HepG2 (cell line): Measurements from ENCODE around the gene MRNIP. TPM values are rescaled to one million over a fixed set of nuclear protein-coding genes. Genes with fewer than 3 reads are reported as not detected.

Source experiments
- ARHGAP35 ChIP-seq: sonication (generic); formaldehyde crosslinking; IDR thresholded peaks from 2 replicates; pipeline ENCODE4 v1.9.0; 2022; ENCODE audit warnings: mild to moderate bottlenecking, inconsistent platforms, moderate library complexity, missing genetic modification reagents, borderline replicate concordance
- ARNT2 ChIP-seq: sonication (generic); formaldehyde crosslinking; IDR thresholded peaks from 2 replicates; pipeline ENCODE4 v1.8.0; 2022; ENCODE audit warnings: mild to moderate bottlenecking, low read depth, missing genetic modification reagents, moderate library complexity
- GATAD1 ChIP-seq: IDR thresholded peaks from 2 replicates; pipeline ENCODE4 v1.6.1; 2016; ENCODE audit warnings: missing genetic modification reagents, missing compliant biosample characterization
- JDP2 ChIP-seq: sonication (generic); formaldehyde crosslinking; IDR thresholded peaks from 2 replicates; pipeline ENCODE4 v1.8.1; 2022; ENCODE audit warnings: missing genetic modification reagents, borderline replicate concordance
- KLF16 ChIP-seq, 2 experiments: sonication (generic) in 1 of 2; formaldehyde crosslinking in 1 of 2; IDR thresholded peaks; 2 replicates each; pipeline versions ENCODE4 v1.6.1 to v1.8.0; 2016 to 2023; ENCODE audit warnings: missing genetic modification reagents in 2 of 2, missing compliant biosample characterization in 1 of 2
- NFIB ChIP-seq: sonication (generic); formaldehyde crosslinking; IDR thresholded peaks from 2 replicates; pipeline ENCODE4 v1.9.0; 2021; ENCODE audit warnings: missing genetic modification reagents, mild to moderate bottlenecking, borderline replicate concordance
- RFXAP ChIP-seq: sonication (generic); formaldehyde crosslinking; IDR thresholded peaks from 2 replicates; pipeline ENCODE4 v1.4.0; 2020; ENCODE audit warnings: missing genetic modification reagents, borderline replicate concordance
- SIX1 ChIP-seq: sonication (generic); formaldehyde crosslinking; IDR thresholded peaks from 2 replicates; pipeline ENCODE4 v1.4.0; 2020; ENCODE audit warnings: missing genetic modification reagents, borderline replicate concordance
- ZFP36L1 ChIP-seq: sonication (generic); formaldehyde crosslinking; IDR thresholded peaks from 2 replicates; pipeline ENCODE4 v1.8.0; 2022; ENCODE audit warnings: mild to moderate bottlenecking, missing genetic modification reagents, moderate library complexity
- ZMYM3 ChIP-seq: sonication (generic); formaldehyde crosslinking; IDR thresholded peaks from 2 replicates; pipeline ENCODE4 v1.5.1; 2020; ENCODE audit warnings: mild to moderate bottlenecking, missing genetic modification reagents
- ZNF333 ChIP-seq: sonication (generic); formaldehyde crosslinking; IDR thresholded peaks from 2 replicates; pipeline ENCODE4 v1.4.0; 2020; ENCODE audit warnings: mild to moderate bottlenecking, missing genetic modification reagents, borderline replicate concordance
- ZNF562 ChIP-seq: sonication (generic); formaldehyde crosslinking; IDR thresholded peaks from 2 replicates; pipeline ENCODE4 v1.8.0; 2022; ENCODE audit warnings: missing genetic modification reagents, borderline replicate concordance
- polyA plus RNA-seq, 8 experiments: library from polyadenylated mRNA; depleted of rRNA in 3 of 8; stranded (reverse) in 7 of 8; unstranded in 1 of 8; fragments of >200 nt; fragmentation: Illumina TruSeq in 4 of 8; extraction: Trizol in 4 of 8; gene quantifications; 2 replicates each; pipeline versions ENCODE4 v1.2.1 to v1.2.3, GENCODE V29; 2011 to 2016; ENCODE audit warnings: low read depth in 4 of 8, missing spikeins in 1 of 8, mixed read lengths in 1 of 8; ENCODE audit not compliant: insufficient read depth in 1 of 8
- total RNA-seq, 5 experiments: library from RNA; depleted of rRNA; stranded (reverse); fragments of >200 nt; fragmentation: Illumina TruSeq; extraction: Trizol; gene quantifications; 2 replicates each; pipeline ENCODE4 v1.2.3, GENCODE V29; 2016; ENCODE audit warnings: low read depth in 1 of 5
- TF ChIP-seq, protein P1 (sequence below), 2 experiments: sonication (generic) in 1 of 2; formaldehyde crosslinking in 1 of 2; IDR thresholded peaks; 2 replicates each; pipeline versions ENCODE4 v1.5.1 to v1.6.1; 2011 to 2020; ENCODE audit warnings: borderline replicate concordance in 1 of 2, low read depth in 1 of 2, low read length in 1 of 2, mild to moderate bottlenecking in 1 of 2, missing genetic modification reagents in 1 of 2, moderate library complexity in 1 of 2
- TF ChIP-seq, protein P2 (sequence below): IDR thresholded peaks from 2 replicates; pipeline ENCODE4 v1.6.1; 2018; ENCODE audit warnings: missing genetic modification reagents, mild to moderate bottlenecking, missing compliant biosample characterization
- TF ChIP-seq, protein P3 (sequence below): sonication (generic); formaldehyde crosslinking; IDR thresholded peaks from 2 replicates; pipeline ENCODE4 v1.9.0; 2021; ENCODE audit warnings: missing genetic modification reagents, mild to moderate bottlenecking, borderline replicate concordance
- TF ChIP-seq, protein P4 (sequence below): sonication (generic); formaldehyde crosslinking; conservative IDR thresholded peaks from 2 replicates; pipeline ENCODE4 v1.4.0; 2020; ENCODE audit warnings: missing genetic modification reagents
- TF ChIP-seq, protein P5 (sequence below): sonication (generic); formaldehyde crosslinking; IDR thresholded peaks from 2 replicates; pipeline ENCODE4 v1.4.0; 2020; ENCODE audit warnings: missing genetic modification reagents

The MRNIP gene
- total and polyA plus RNA-seq, 2 of the 13 experiments (the other 11 are each of a cell fraction or from before 2014, with no cell fraction given): 15.5 to 34.1 TPM

DNA sequence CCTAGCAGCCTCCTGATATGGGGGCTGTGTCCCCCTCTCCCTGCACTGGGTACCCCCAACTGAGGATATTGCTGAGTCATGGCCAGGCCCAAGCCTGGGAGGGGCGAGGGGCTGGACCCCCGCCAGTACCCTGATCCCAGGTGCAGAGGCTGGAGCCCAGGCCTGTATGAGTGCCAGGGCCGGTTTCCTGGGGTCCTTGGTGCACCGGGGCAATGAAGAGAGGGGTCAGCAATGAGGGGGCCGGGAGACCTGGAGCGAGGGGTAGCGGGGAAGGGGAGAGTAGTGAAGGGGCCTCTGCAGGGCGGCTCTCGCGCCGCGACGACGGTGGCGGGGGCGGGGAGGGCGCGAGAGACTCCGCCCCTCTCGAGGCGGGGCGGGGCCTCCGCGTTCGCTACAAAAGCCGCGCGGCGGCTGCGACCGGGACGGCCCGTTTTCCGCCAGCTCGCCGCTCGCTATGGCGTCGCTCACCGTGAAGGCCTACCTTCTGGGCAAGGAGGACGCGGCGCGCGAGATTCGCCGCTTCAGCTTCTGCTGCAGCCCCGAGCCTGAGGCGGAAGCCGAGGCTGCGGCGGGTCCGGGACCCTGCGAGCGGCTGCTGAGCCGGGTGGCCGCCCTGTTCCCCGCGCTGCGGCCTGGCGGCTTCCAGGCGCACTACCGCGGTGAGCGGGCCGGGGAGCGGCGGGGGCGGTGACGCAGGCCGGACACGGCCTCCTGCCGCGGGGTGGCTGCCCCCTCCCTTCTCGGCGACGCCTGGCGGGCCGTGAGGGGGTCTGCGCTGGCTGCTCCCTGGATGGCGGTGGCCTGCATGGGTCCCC lies 37.9 kb downstream of the MRNIP start, which contains the start of gene SQSTM1 (continued):
- TF ChIP-seq ZFP36L1 (CRISPR knock-in tag): no peak
- TF ChIP-seq ZNF333 (CRISPR knock-in tag): peak; percentile 62; the same call in 1 of the 2 replicates
- no peak for TF ChIP-seq RFXAP (CRISPR knock-in tag)
- TF ChIP-seq, protein P1, sequence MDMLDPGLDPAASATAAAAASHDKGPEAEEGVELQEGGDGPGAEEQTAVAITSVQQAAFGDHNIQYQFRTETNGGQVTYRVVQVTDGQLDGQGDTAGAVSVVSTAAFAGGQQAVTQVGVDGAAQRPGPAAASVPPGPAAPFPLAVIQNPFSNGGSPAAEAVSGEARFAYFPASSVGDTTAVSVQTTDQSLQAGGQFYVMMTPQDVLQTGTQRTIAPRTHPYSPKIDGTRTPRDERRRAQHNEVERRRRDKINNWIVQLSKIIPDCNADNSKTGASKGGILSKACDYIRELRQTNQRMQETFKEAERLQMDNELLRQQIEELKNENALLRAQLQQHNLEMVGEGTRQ (IDR thresholded peaks at IDR 0.05; ENCODE audit: low read depth, low read length): no peak
- TF ChIP-seq, protein P1 (CRISPR knock-in tag; IDR thresholded peaks at IDR 0.05; ENCODE audit: borderline replicate concordance): no peak
- no peak for TF ChIP-seq NFIB (CRISPR knock-in tag)
- TF ChIP-seq KLF16 (CRISPR knock-in tag; IDR thresholded peaks at IDR 0.05): no peak; a peak in 1 of 4 replicates
- TF ChIP-seq, protein P2, sequence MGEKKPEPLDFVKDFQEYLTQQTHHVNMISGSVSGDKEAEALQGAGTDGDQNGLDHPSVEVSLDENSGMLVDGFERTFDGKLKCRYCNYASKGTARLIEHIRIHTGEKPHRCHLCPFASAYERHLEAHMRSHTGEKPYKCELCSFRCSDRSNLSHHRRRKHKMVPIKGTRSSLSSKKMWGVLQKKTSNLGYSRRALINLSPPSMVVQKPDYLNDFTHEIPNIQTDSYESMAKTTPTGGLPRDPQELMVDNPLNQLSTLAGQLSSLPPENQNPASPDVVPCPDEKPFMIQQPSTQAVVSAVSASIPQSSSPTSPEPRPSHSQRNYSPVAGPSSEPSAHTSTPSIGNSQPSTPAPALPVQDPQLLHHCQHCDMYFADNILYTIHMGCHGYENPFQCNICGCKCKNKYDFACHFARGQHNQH (CRISPR knock-in tag): peak; percentile 47; the same call in 1 of the 2 replicates
- TF ChIP-seq SIX1 (CRISPR knock-in tag): no peak
- no peak for TF ChIP-seq ZNF562 (CRISPR knock-in tag)
- TF ChIP-seq, protein P3, sequence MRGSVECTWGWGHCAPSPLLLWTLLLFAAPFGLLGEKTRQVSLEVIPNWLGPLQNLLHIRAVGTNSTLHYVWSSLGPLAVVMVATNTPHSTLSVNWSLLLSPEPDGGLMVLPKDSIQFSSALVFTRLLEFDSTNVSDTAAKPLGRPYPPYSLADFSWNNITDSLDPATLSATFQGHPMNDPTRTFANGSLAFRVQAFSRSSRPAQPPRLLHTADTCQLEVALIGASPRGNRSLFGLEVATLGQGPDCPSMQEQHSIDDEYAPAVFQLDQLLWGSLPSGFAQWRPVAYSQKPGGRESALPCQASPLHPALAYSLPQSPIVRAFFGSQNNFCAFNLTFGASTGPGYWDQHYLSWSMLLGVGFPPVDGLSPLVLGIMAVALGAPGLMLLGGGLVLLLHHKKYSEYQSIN (CRISPR knock-in tag): peak; percentile 45; the same call in 1 of the 2 replicates
- TF ChIP-seq, protein P4, sequence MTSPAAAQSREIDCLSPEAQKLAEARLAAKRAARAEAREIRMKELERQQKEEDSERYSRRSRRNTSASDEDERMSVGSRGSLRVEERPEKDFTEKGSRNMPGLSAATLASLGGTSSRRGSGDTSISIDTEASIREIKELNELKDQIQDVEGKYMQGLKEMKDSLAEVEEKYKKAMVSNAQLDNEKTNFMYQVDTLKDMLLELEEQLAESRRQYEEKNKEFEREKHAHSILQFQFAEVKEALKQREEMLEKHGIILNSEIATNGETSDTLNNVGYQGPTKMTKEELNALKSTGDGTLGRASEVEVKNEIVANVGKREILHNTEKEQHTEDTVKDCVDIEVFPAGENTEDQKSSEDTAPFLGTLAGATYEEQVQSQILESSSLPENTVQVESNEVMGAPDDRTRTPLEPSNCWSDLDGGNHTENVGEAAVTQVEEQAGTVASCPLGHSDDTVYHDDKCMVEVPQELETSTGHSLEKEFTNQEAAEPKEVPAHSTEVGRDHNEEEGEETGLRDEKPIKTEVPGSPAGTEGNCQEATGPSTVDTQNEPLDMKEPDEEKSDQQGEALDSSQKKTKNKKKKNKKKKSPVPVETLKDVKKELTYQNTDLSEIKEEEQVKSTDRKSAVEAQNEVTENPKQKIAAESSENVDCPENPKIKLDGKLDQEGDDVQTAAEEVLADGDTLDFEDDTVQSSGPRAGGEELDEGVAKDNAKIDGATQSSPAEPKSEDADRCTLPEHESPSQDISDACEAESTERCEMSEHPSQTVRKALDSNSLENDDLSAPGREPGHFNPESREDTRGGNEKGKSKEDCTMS (CRISPR knock-in tag): no peak
- TF ChIP-seq GATAD1 (CRISPR knock-in tag): 0 out of 2 replicates have a peak, but pooled peaks have one; percentile 43
- TF ChIP-seq ARNT2 (CRISPR knock-in tag): peak; percentile 66; the same call in 1 of the 2 replicates
- no peak for TF ChIP-seq JDP2 (CRISPR knock-in tag)
- TF ChIP-seq ARHGAP35: no peak
- TF ChIP-seq, protein P5, sequence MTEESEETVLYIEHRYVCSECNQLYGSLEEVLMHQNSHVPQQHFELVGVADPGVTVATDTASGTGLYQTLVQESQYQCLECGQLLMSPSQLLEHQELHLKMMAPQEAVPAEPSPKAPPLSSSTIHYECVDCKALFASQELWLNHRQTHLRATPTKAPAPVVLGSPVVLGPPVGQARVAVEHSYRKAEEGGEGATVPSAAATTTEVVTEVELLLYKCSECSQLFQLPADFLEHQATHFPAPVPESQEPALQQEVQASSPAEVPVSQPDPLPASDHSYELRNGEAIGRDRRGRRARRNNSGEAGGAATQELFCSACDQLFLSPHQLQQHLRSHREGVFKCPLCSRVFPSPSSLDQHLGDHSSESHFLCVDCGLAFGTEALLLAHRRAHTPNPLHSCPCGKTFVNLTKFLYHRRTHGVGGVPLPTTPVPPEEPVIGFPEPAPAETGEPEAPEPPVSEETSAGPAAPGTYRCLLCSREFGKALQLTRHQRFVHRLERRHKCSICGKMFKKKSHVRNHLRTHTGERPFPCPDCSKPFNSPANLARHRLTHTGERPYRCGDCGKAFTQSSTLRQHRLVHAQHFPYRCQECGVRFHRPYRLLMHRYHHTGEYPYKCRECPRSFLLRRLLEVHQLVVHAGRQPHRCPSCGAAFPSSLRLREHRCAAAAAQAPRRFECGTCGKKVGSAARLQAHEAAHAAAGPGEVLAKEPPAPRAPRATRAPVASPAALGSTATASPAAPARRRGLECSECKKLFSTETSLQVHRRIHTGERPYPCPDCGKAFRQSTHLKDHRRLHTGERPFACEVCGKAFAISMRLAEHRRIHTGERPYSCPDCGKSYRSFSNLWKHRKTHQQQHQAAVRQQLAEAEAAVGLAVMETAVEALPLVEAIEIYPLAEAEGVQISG (CRISPR knock-in tag): peak; percentile 77
- TF ChIP-seq ZMYM3: no peak
